HepG2 (cell line): Measurements from ENCODE around the gene MGA.

ENCODE experiments used
- BRD4 ChIP-seq: sonication (generic); formaldehyde crosslinking; IDR thresholded peaks from 2 replicates; pipeline ENCODE4 v1.4.0; 2020; ENCODE audit warnings: missing genetic modification reagents
- SP5 ChIP-seq: IDR thresholded peaks from 2 replicates; pipeline ENCODE4 v1.6.1; 2016; ENCODE audit warnings: low read depth, borderline replicate concordance
- TF ChIP-seq, protein P1 (sequence below), 2 experiments: sonication (generic) in 1 of 2; formaldehyde crosslinking in 1 of 2; IDR thresholded peaks; 2 replicates each; pipeline versions ENCODE4 v1.5.1 to v1.6.1; 2011 to 2020; ENCODE audit warnings: borderline replicate concordance in 1 of 2, low read depth in 1 of 2, low read length in 1 of 2, mild to moderate bottlenecking in 1 of 2, missing genetic modification reagents in 1 of 2, moderate library complexity in 1 of 2

DNA sequence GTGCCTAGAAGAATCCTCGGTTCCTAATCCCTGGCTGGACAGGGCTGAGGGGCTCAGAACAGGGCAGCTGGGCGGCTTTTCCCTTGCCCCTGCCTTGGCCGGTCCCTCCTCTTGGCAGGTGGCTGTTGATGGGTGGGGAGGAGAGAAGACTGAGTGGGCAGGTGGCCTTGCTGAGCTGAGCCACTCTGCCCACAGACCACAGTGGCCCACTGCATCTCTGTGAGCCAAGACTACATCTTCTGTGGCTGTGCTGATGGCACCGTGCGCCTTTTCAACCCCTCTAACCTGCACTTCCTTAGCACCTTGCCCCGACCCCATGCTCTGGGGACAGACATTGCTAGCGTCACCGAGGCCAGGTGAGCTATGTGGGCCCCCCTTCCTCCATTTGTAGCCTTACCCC lies 153.2 kb downstream of the MGA start:
- TF ChIP-seq BRD4 (no peak), SP5 (CRISPR knock-in tag) (no peak)
- TF ChIP-seq, protein P1, sequence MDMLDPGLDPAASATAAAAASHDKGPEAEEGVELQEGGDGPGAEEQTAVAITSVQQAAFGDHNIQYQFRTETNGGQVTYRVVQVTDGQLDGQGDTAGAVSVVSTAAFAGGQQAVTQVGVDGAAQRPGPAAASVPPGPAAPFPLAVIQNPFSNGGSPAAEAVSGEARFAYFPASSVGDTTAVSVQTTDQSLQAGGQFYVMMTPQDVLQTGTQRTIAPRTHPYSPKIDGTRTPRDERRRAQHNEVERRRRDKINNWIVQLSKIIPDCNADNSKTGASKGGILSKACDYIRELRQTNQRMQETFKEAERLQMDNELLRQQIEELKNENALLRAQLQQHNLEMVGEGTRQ (IDR thresholded peaks at IDR 0.05; ENCODE audit: low read depth, low read length), result no peak
- TF ChIP-seq, protein P1 (CRISPR knock-in tag; IDR thresholded peaks at IDR 0.05; ENCODE audit: borderline replicate concordance), result no peak
